AG10803 (cell line): ENCODE data around the gene ENGASE.

Experiments
- DNase-seq: peaks from one replicate; pipeline ENCODE4 v3.0.0; 2010; ENCODE audit warnings: low read depth
- H3K4me3 ChIP-seq: 2 replicates; pipeline ENCODE4 v1.5.1; 2011; ENCODE audit warnings: mild to moderate bottlenecking, low read length, control low read depth
- CTCF ChIP-seq: conservative IDR thresholded peaks from 2 replicates; pipeline ENCODE4 v1.5.1; 2011; ENCODE audit warnings: mild to moderate bottlenecking, low read length, control low read depth, inconsistent platforms

The ENGASE gene

GRCh38 chr17:79074649-79075445 is at the start of gene ENGASE:
ENGASE (plus strand) TSS chr17:79074824; CDS start chr17:79074945, 121 bp downstream.
- H3K4me3 ChIP-seq, result peak within 1 kb of the TSS; percentile 68
- TF ChIP-seq CTCF, result no peak
- DNase-seq, result peak; percentile 86

GRCh38 chr17:79024901-79025737 is 49.5 kb upstream of the ENGASE start:
- no peak for TF ChIP-seq CTCF
- no peak for DNase-seq
- H3K4me3 ChIP-seq, result peak overlapping the region; percentile 68

- no peak overlapping the region; the same call in 1 of the 2 replicates for H3K4me3 ChIP-seq
- DNase-seq, result peak; percentile 78
- no peak for TF ChIP-seq CTCF
These were observed 48.0 kb upstream of the ENGASE start for GRCh38 chr17:79026376-79027273.

- no peak for TF ChIP-seq CTCF
- no peak overlapping the region for H3K4me3 ChIP-seq
- DNase-seq, result no peak
These were observed 47.2 kb upstream of the ENGASE start for GRCh38 chr17:79027274-79027924.

GRCh38 chr17:79027925-79028491 is 46.6 kb upstream of the ENGASE start:
- DNase-seq, result peak; percentile 49
- no peak for TF ChIP-seq CTCF
- no peak overlapping the region for H3K4me3 ChIP-seq

GRCh38 chr17:79028496-79029326 is 45.9 kb upstream of the ENGASE start:
- no peak for DNase-seq
- no peak overlapping the region for H3K4me3 ChIP-seq
- peak; percentile 40 for TF ChIP-seq CTCF
